HEK293 (cell line): Measurements from ENCODE around the gene THUMPD3.

ENCODE experiments used
- BCL11B ChIP-seq: fragments of 450-650 bp; formaldehyde crosslinking; IDR thresholded peaks from 2 replicates; pipeline ENCODE4 v1.5.1; 2016; ENCODE audit warnings: low read depth, missing biosample characterization, missing genetic modification characterization
- GLI2 ChIP-seq: fragments of 450-650 bp; formaldehyde crosslinking; IDR thresholded peaks from 2 replicates; pipeline ENCODE4; 2017; ENCODE audit warnings: missing biosample characterization, missing genetic modification characterization, low read depth, borderline replicate concordance
- GLIS2 ChIP-seq: fragments of 450-650 bp; formaldehyde crosslinking; IDR thresholded peaks from 2 replicates; pipeline ENCODE4 v1.5.1; 2016; ENCODE audit warnings: missing biosample characterization, missing genetic modification characterization
- HOXA7 ChIP-seq: sonication (generic); formaldehyde crosslinking; IDR thresholded peaks from 2 replicates; pipeline ENCODE4 v1.8.1; 2022; ENCODE audit warnings: missing genetic modification reagents, borderline replicate concordance
- KLF17 ChIP-seq: fragments of 450-650 bp; formaldehyde crosslinking; IDR thresholded peaks from 2 replicates; pipeline ENCODE4 v1.5.1; 2016; ENCODE audit warnings: missing biosample characterization, missing genetic modification characterization
- KLF7 ChIP-seq: fragments of 450-650 bp; formaldehyde crosslinking; IDR thresholded peaks from 2 replicates; pipeline ENCODE4 v1.5.1; 2016; ENCODE audit warnings: missing biosample characterization, missing genetic modification characterization, borderline replicate concordance
- OSR2 ChIP-seq: fragments of 450-650 bp; formaldehyde crosslinking; IDR thresholded peaks from 2 replicates; pipeline ENCODE4 v1.5.1; 2016; ENCODE audit warnings: missing biosample characterization, missing genetic modification characterization
- TCF7L2 ChIP-seq: IDR thresholded peaks from 2 replicates; pipeline ENCODE4 v1.6.1; 2011; ENCODE audit warnings: low read depth, mild to moderate bottlenecking, inconsistent platforms, low read length, moderate library complexity, borderline replicate concordance
- ZBTB1 ChIP-seq: fragments of 450-650 bp; formaldehyde crosslinking; IDR thresholded peaks from 2 replicates; pipeline ENCODE4 v1.5.1; 2016; ENCODE audit warnings: missing biosample characterization, missing genetic modification characterization
- ZBTB20 ChIP-seq: fragments of 450-650 bp; formaldehyde crosslinking; IDR thresholded peaks from 2 replicates; pipeline ENCODE4 v1.5.1; 2016; ENCODE audit warnings: missing biosample characterization, missing genetic modification characterization
- ZBTB26 ChIP-seq: fragments of 450-650 bp; formaldehyde crosslinking; optimal IDR thresholded peaks from 2 replicates; pipeline ENCODE3; 2016; ENCODE audit warnings: missing biosample characterization, mild to moderate bottlenecking, missing genetic modification characterization
- ZBTB48 ChIP-seq: fragments of 450-650 bp; formaldehyde crosslinking; IDR thresholded peaks from 2 replicates; pipeline ENCODE4 v1.5.1; 2016; ENCODE audit warnings: missing biosample characterization, missing genetic modification characterization
- ZBTB8A ChIP-seq: fragments of 450-650 bp; formaldehyde crosslinking; IDR thresholded peaks from 2 replicates; pipeline ENCODE4 v1.5.1; 2016; ENCODE audit warnings: missing biosample characterization, missing genetic modification characterization
- ZFHX2 ChIP-seq: fragments of 450-650 bp; formaldehyde crosslinking; conservative IDR thresholded peaks from 2 replicates; pipeline ENCODE4 v1.5.1; 2016; ENCODE audit warnings: missing biosample characterization, missing genetic modification characterization
- ZFP69B ChIP-seq: fragments of 450-650 bp; formaldehyde crosslinking; IDR thresholded peaks from 2 replicates; pipeline ENCODE4 v1.5.1; 2016; ENCODE audit warnings: missing biosample characterization, missing genetic modification characterization
- ZIC2 ChIP-seq: fragments of 450-650 bp; formaldehyde crosslinking; IDR thresholded peaks from 2 replicates; pipeline ENCODE4 v1.5.1; 2016; ENCODE audit warnings: missing biosample characterization, missing genetic modification characterization
- ZNF114 ChIP-seq: fragments of 450-650 bp; formaldehyde crosslinking; IDR thresholded peaks from 2 replicates; pipeline ENCODE4 v1.5.0; 2017; ENCODE audit warnings: missing biosample characterization, missing genetic modification characterization
- ZNF174 ChIP-seq: fragments of 450-650 bp; formaldehyde crosslinking; IDR thresholded peaks from 2 replicates; pipeline ENCODE4 v1.5.0; 2017; ENCODE audit warnings: missing biosample characterization, mild to moderate bottlenecking, missing genetic modification characterization
- ZNF19 ChIP-seq: fragments of 450-650 bp; formaldehyde crosslinking; IDR thresholded peaks from 2 replicates; pipeline ENCODE4; 2016; ENCODE audit warnings: missing biosample characterization, missing genetic modification characterization, low read depth
- ZNF302 ChIP-seq: fragments of 450-650 bp; formaldehyde crosslinking; IDR thresholded peaks from 2 replicates; pipeline ENCODE4 v1.5.1; 2016; ENCODE audit warnings: missing biosample characterization, missing genetic modification characterization, low read depth
- ZNF335 ChIP-seq: fragments of 450-650 bp; formaldehyde crosslinking; conservative IDR thresholded peaks from 2 replicates; pipeline ENCODE4 v1.5.1; 2016; ENCODE audit warnings: missing biosample characterization, missing genetic modification characterization
- ZNF416 ChIP-seq: fragments of 450-650 bp; formaldehyde crosslinking; IDR thresholded peaks from 2 replicates; pipeline ENCODE4 v1.5.1; 2016; ENCODE audit warnings: missing biosample characterization, missing genetic modification characterization
- ZNF473 ChIP-seq: fragments of 450-650 bp; formaldehyde crosslinking; IDR thresholded peaks from 2 replicates; pipeline ENCODE4 v1.5.1; 2017; ENCODE audit warnings: missing biosample characterization, missing genetic modification characterization
- ZNF521 ChIP-seq: fragments of 450-650 bp; formaldehyde crosslinking; IDR thresholded peaks from 2 replicates; pipeline ENCODE4 v1.5.1; 2017; ENCODE audit warnings: missing biosample characterization, mild to moderate bottlenecking, missing genetic modification characterization
- ZNF530 ChIP-seq: fragments of 450-650 bp; formaldehyde crosslinking; IDR thresholded peaks from 2 replicates; pipeline ENCODE4 v1.5.1; 2016; ENCODE audit warnings: low read depth, missing biosample characterization, missing genetic modification characterization
- ZNF555 ChIP-seq: fragments of 450-650 bp; formaldehyde crosslinking; conservative IDR thresholded peaks from 2 replicates; pipeline ENCODE4 v1.5.1; 2017; ENCODE audit warnings: missing biosample characterization, mild to moderate bottlenecking, missing genetic modification characterization, inconsistent platforms
- ZNF558 ChIP-seq: fragments of 450-650 bp; formaldehyde crosslinking; IDR thresholded peaks from 2 replicates; pipeline ENCODE4 v1.5.1; 2016; ENCODE audit warnings: missing biosample characterization, missing genetic modification characterization
- ZNF626 ChIP-seq: fragments of 450-650 bp; sonication (Bioruptor Pico); formaldehyde crosslinking; IDR thresholded peaks from 2 replicates; pipeline ENCODE4 v1.5.1; 2018; ENCODE audit warnings: missing biosample characterization, missing genetic modification characterization, inconsistent platforms
- ZNF629 ChIP-seq: fragments of 450-650 bp; formaldehyde crosslinking; IDR thresholded peaks from 2 replicates; pipeline ENCODE4 v1.5.1; 2017; ENCODE audit warnings: missing biosample characterization, missing genetic modification characterization
- ZNF677 ChIP-seq: fragments of 450-650 bp; IDR thresholded peaks from 2 replicates; pipeline ENCODE4 v1.5.0; 2018; ENCODE audit warnings: missing biosample characterization, mild to moderate bottlenecking, missing genetic modification characterization, moderate library complexity
- ZNF692 ChIP-seq: fragments of 450-650 bp; formaldehyde crosslinking; IDR thresholded peaks from 2 replicates; pipeline ENCODE4 v1.5.1; 2016; ENCODE audit warnings: missing biosample characterization, missing genetic modification characterization
- ZNF707 ChIP-seq: fragments of 450-650 bp; formaldehyde crosslinking; IDR thresholded peaks from 2 replicates; pipeline ENCODE4 v1.5.1; 2016; ENCODE audit warnings: missing biosample characterization, missing genetic modification characterization
- ZNF76 ChIP-seq: fragments of 450-650 bp; formaldehyde crosslinking; IDR thresholded peaks from 2 replicates; pipeline ENCODE4; 2016; ENCODE audit warnings: low read depth, missing biosample characterization, missing genetic modification characterization, borderline replicate concordance
- ZNF777 ChIP-seq: fragments of 450-650 bp; formaldehyde crosslinking; IDR thresholded peaks from 2 replicates; pipeline ENCODE4 v1.5.1; 2017; ENCODE audit warnings: missing biosample characterization, missing genetic modification characterization, borderline replicate concordance
- ZSCAN23 ChIP-seq: fragments of 450-650 bp; formaldehyde crosslinking; IDR thresholded peaks from 2 replicates; pipeline ENCODE4 v1.5.1; 2016; ENCODE audit warnings: missing biosample characterization, missing genetic modification characterization

Gene THUMPD3

GRCh38 chr3:9397906-9398699 is 35.2 kb downstream of the THUMPD3 start (continued):
- TF ChIP-seq ZNF692, result peak; percentile 51; the same call in 1 of the 2 replicates
- peak; percentile 72; the same call in 1 of the 2 replicates for TF ChIP-seq BCL11B
- peak; percentile 53; the same call in 1 of the 2 replicates for TF ChIP-seq ZNF76 (tag by site-specific recombination)
- TF ChIP-seq ZNF558, result no peak
- no peak for TF ChIP-seq ZNF174 (tag by site-specific recombination)
- TF ChIP-seq ZNF335, result peak; percentile 98
- no peak for TF ChIP-seq ZNF19
- TF ChIP-seq ZBTB26 (tag by site-specific recombination), result peak; percentile 28
- 0 out of 2 replicates have a peak, but pooled peaks have one; percentile 34 for TF ChIP-seq ZFP69B (tag by site-specific recombination)
- peak; percentile 76 for TF ChIP-seq ZFHX2 (tag by site-specific recombination)
- TF ChIP-seq ZNF555, result no peak
- no peak for TF ChIP-seq HOXA7 (CRISPR knock-in tag)
- peak; percentile 83 for TF ChIP-seq ZBTB48 (tag by site-specific recombination)
- no peak for TF ChIP-seq ZNF707 (tag by site-specific recombination)
- TF ChIP-seq ZNF677 (tag by site-specific recombination), result no peak
- TF ChIP-seq ZNF530 (tag by site-specific recombination), result no peak
- TF ChIP-seq OSR2 (tag by site-specific recombination), result no peak
- TF ChIP-seq ZBTB8A (tag by site-specific recombination), result peak; percentile 26; the same call in 1 of the 2 replicates
- no peak; the same call in 1 of the 2 replicates for TF ChIP-seq ZNF777
- no peak for TF ChIP-seq ZNF626 (tag by site-specific recombination)
- TF ChIP-seq ZNF521 (tag by site-specific recombination), result no peak
- no peak for TF ChIP-seq TCF7L2
- no peak for TF ChIP-seq ZNF416 (tag by site-specific recombination)
- no peak for TF ChIP-seq KLF7 (tag by site-specific recombination)
- TF ChIP-seq ZBTB20 (tag by site-specific recombination), result peak; percentile 52; the same call in 1 of the 2 replicates
- peak; percentile 21; the same call in 1 of the 2 replicates for TF ChIP-seq KLF17 (tag by site-specific recombination)
- TF ChIP-seq ZNF629 (tag by site-specific recombination), result 0 out of 2 replicates have a peak, but pooled peaks have one; percentile 19
- no peak for TF ChIP-seq ZBTB1 (tag by site-specific recombination)
- TF ChIP-seq GLI2, result no peak; the same call in 1 of the 2 replicates
- peak; percentile 71 for TF ChIP-seq GLIS2 (tag by site-specific recombination)
- TF ChIP-seq ZNF473 (tag by site-specific recombination), result no peak
- TF ChIP-seq ZIC2, result peak; percentile 81
- no peak for TF ChIP-seq ZNF114 (tag by site-specific recombination)
- peak; percentile 88 for TF ChIP-seq ZSCAN23 (tag by site-specific recombination)
- TF ChIP-seq ZNF302 (tag by site-specific recombination), result no peak
